ENCODE measurements around the gene RAPGEF1.

Gene RAPGEF1

GRCh38 chr9:131739959-131740648 is at the start of gene RAPGEF1:
Gene RAPGEF1, minus strand, starts transcription at chr9:131740076. Its CDS starts 246 bp downstream, at chr9:131739830.
- Histone ChIP-seq H3K4me1 (peaks cover 58 to 82% (median 75%) of the 10 kb centered on the region in 10 experiments), H4K20me1 (peaks cover 7 to 39% (median 28%) of the 10 kb centered on the region in 11 experiments; a peak in 14 of 22 replicates), H3K9ac (peak within 1 kb of the TSS; percentile 96 to 99 (median 98)), H3K4me3 (peak within 1 kb of the TSS; percentile 71 to 93 (median 86)), H3K4me2 (peak within 1 kb of the TSS; percentile 91 to 99 (median 96)), H3K9me3 (replicated peaks in 1 of 11) (no peaks in the 10 kb centered on the region), H3K27me3 (no peaks in the 10 kb centered on the region), H3K27ac (peak within 1 kb of the TSS; percentile 94 to 99 (median 97)), H3K36me3 (peaks cover 0 to 20% (median 0%) of the 10 kb centered on the region in 11 experiments; a peak in 4 of 22 replicates)
- no peak for TF ChIP-seq Cebpa-rat (IDR thresholded peaks at IDR 0.05)

GRCh38 chr9:131788851-131789250 is 49.0 kb upstream of the RAPGEF1 start:
- Histone ChIP-seq H3K36me3 (no peaks in the 10 kb centered on the region), H3K9me3 (replicated peaks in 1 of 11) (peaks cover 0 to 5% (median 0%) of the 10 kb centered on the region in 11 experiments; a peak in 1 of 22 replicates), H3K4me2 (no peak overlapping the region), H3K4me1 (no peaks in the 10 kb centered on the region), H3K9ac (no peak overlapping the region), H4K20me1 (peaks cover 0 to 17% (median 0%) of the 10 kb centered on the region in 11 experiments; a peak in 4 of 22 replicates), H3K4me3 (no peak overlapping the region), H3K27me3 (no peaks in the 10 kb centered on the region), H3K27ac (no peak overlapping the region)
- TF ChIP-seq Cebpa-rat (IDR thresholded peaks at IDR 0.05), result no peak

- Histone ChIP-seq H3K36me3 (no peaks in the 10 kb centered on the region), H3K9ac (no peak overlapping the region), H3K4me2 (no peak overlapping the region), H3K27me3 (no peaks in the 10 kb centered on the region), H4K20me1 (peaks cover 0 to 10% (median 0%) of the 10 kb centered on the region in 11 experiments; a peak in 4 of 22 replicates), H3K27ac (no peak overlapping the region), H3K9me3 (replicated peaks in 1 of 11) (peaks cover 0 to 13% (median 4%) of the 10 kb centered on the region in 11 experiments; a peak in 4 of 22 replicates), H3K4me3 (no peak overlapping the region), H3K4me1 (no peaks in the 10 kb centered on the region)
- no peak for TF ChIP-seq Cebpa-rat (IDR thresholded peaks at IDR 0.05)
These were observed 48.0 kb upstream of the RAPGEF1 start for GRCh38 chr9:131787838-131788237.

GRCh38 chr9:131784748-131785501 is 45.0 kb upstream of the RAPGEF1 start:
- Histone ChIP-seq H3K4me2 (no peak overlapping the region), H3K27me3 (no peaks in the 10 kb centered on the region), H3K36me3 (no peaks in the 10 kb centered on the region), H3K9me3 (replicated peaks in 1 of 11) (peaks cover 0 to 17% (median 3%) of the 10 kb centered on the region in 11 experiments; a peak in 4 of 22 replicates), H3K27ac (no peak overlapping the region), H4K20me1 (peaks cover 0 to 5% (median 0%) of the 10 kb centered on the region in 11 experiments; a peak in 1 of 22 replicates), H3K4me3 (no peak overlapping the region), H3K9ac (no peak overlapping the region), H3K4me1 (0 out of 20 replicates have a peak, but pooled peaks cover 0 to 3% (median 0%) of the 10 kb centered on the region in 10 experiments)
- no peak for TF ChIP-seq Cebpa-rat (IDR thresholded peaks at IDR 0.05)

- Histone ChIP-seq H3K4me2 (no peak overlapping the region), H3K4me1 (0 out of 20 replicates have a peak, but pooled peaks cover 0 to 3% (median 0%) of the 10 kb centered on the region in 10 experiments), H3K9ac (no peak overlapping the region), H3K9me3 (replicated peaks in 1 of 11) (peaks cover 0 to 12% (median 0%) of the 10 kb centered on the region in 11 experiments; a peak in 3 of 22 replicates), H3K27me3 (no peaks in the 10 kb centered on the region), H3K36me3 (no peaks in the 10 kb centered on the region), H4K20me1 (peaks cover 0 to 18% (median 0%) of the 10 kb centered on the region in 11 experiments; a peak in 4 of 22 replicates), H3K4me3 (no peak overlapping the region), H3K27ac (no peak overlapping the region)
- TF ChIP-seq Cebpa-rat (IDR thresholded peaks at IDR 0.05), result no peak
These were observed 41.2 kb upstream of the RAPGEF1 start for GRCh38 chr9:131781069-131781468.

GRCh38 chr9:131776473-131776872 is 36.6 kb upstream of the RAPGEF1 start:
- Histone ChIP-seq H3K27me3 (no peaks in the 10 kb centered on the region), H3K9me3 (replicated peaks in 1 of 11) (no peaks in the 10 kb centered on the region), H4K20me1 (peaks cover 0 to 39% (median 0%) of the 10 kb centered on the region in 11 experiments; a peak in 9 of 22 replicates), H3K4me1 (peaks cover 0 to 7% (median 2%) of the 10 kb centered on the region in 10 experiments; a peak in 3 of 20 replicates), H3K27ac (no peak overlapping the region), H3K4me3 (no peak overlapping the region), H3K9ac (no peak overlapping the region), H3K4me2 (no peak overlapping the region), H3K36me3 (no peaks in the 10 kb centered on the region)
- TF ChIP-seq Cebpa-rat (IDR thresholded peaks at IDR 0.05), result no peak

GRCh38 chr9:131776036-131776435 is 36.2 kb upstream of the RAPGEF1 start:
- no peak for TF ChIP-seq Cebpa-rat (IDR thresholded peaks at IDR 0.05)
- H3K4me1 ChIP-seq, result peaks cover 0 to 7% (median under 1%) of the 10 kb centered on the region in 10 experiments; a peak in 3 of 20 replicates
- no peak overlapping the region for H3K9ac ChIP-seq
- H4K20me1 ChIP-seq, result peaks cover 0 to 40% (median 0%) of the 10 kb centered on the region in 11 experiments; a peak in 10 of 22 replicates
- no peaks in the 10 kb centered on the region for H3K27me3 ChIP-seq
- H3K9me3 ChIP-seq (replicated peaks in 1 of 11), result no peaks in the 10 kb centered on the region
- H3K27ac ChIP-seq, result no peak overlapping the region
- H3K4me2 ChIP-seq, result no peak overlapping the region
- no peaks in the 10 kb centered on the region for H3K36me3 ChIP-seq
- H3K4me3 ChIP-seq, result no peak overlapping the region

GRCh38 chr9:131774636-131775035 is 34.8 kb upstream of the RAPGEF1 start:
- H3K9ac ChIP-seq, result no peak overlapping the region
- peaks cover 0 to 47% (median 0%) of the 10 kb centered on the region in 11 experiments; a peak in 10 of 22 replicates for H4K20me1 ChIP-seq
- H3K4me1 ChIP-seq, result peaks cover 0 to 7% (median 0%) of the 10 kb centered on the region in 10 experiments; a peak in 3 of 20 replicates
- TF ChIP-seq Cebpa-rat (IDR thresholded peaks at IDR 0.05), result no peak
- H3K4me3 ChIP-seq, result no peak overlapping the region
- H3K27ac ChIP-seq, result no peak overlapping the region
- no peaks in the 10 kb centered on the region for H3K36me3 ChIP-seq
- no peak overlapping the region for H3K4me2 ChIP-seq
- no peaks in the 10 kb centered on the region for H3K27me3 ChIP-seq
- no peaks in the 10 kb centered on the region for H3K9me3 ChIP-seq (replicated peaks in 1 of 11)

GRCh38 chr9:131773911-131774379 is 34.1 kb upstream of the RAPGEF1 start:
- no peak for TF ChIP-seq Cebpa-rat (IDR thresholded peaks at IDR 0.05)
- no peak overlapping the region for H3K27ac ChIP-seq
- H3K9ac ChIP-seq, result no peak overlapping the region
- no peak overlapping the region for H3K4me3 ChIP-seq
- peaks cover 0 to 7% (median 0%) of the 10 kb centered on the region in 10 experiments; a peak in 3 of 20 replicates for H3K4me1 ChIP-seq
- no peaks in the 10 kb centered on the region for H3K27me3 ChIP-seq
- H3K4me2 ChIP-seq, result no peak overlapping the region
- no peaks in the 10 kb centered on the region for H3K36me3 ChIP-seq
- no peaks in the 10 kb centered on the region for H3K9me3 ChIP-seq (replicated peaks in 1 of 11)
- peaks cover 0 to 47% (median 0%) of the 10 kb centered on the region in 11 experiments; a peak in 10 of 22 replicates for H4K20me1 ChIP-seq
